ACC112 (cell line): Measurements from ENCODE around the gene TRIM65.

Experiments used
- H2AFZ ChIP-seq: fragments of 200-600 bp; sonication (generic); one replicate; pipeline ENCODE4 v1.6.0; 2017; ENCODE audit warnings: antibody characterized with exemption, low read length; ENCODE audit not compliant: unreplicated experiment
- H3K27ac ChIP-seq: fragments of 200-600 bp; sonication (generic); 2 replicates; pipeline ENCODE4 v1.5.1; 2014; ENCODE audit warnings: low read depth, mild to moderate bottlenecking, antibody characterized with exemption, low read length, moderate library complexity
- H3K27me3 ChIP-seq: fragments of 200-600 bp; sonication (generic); 2 replicates; pipeline ENCODE4 v1.6.1; 2014; ENCODE audit warnings: mild to moderate bottlenecking, antibody characterized with exemption, low read length, moderate library complexity, mixed read lengths; ENCODE audit not compliant: insufficient read depth
- H3K36me3 ChIP-seq: fragments of 200-600 bp; sonication (generic); 2 replicates; pipeline ENCODE4 v1.6.1; 2016; ENCODE audit warnings: mild to moderate bottlenecking, antibody characterized with exemption, low read length, moderate library complexity, mixed read lengths; ENCODE audit not compliant: insufficient read depth
- H3K4me1 ChIP-seq: fragments of 200-600 bp; sonication (generic); one replicate; pipeline ENCODE4 v1.6.1; 2016; ENCODE audit warnings: low read length, mixed read lengths; ENCODE audit not compliant: insufficient read depth, unreplicated experiment, control insufficient read depth
- H3K4me3 ChIP-seq: fragments of 200-600 bp; sonication (generic); 2 replicates; pipeline ENCODE4 v1.5.1; 2014; ENCODE audit warnings: mild to moderate bottlenecking, low read depth, low read length
- H3K79me2 ChIP-seq: fragments of 200-600 bp; sonication (generic); one replicate; pipeline ENCODE4 v1.6.0; 2016; ENCODE audit warnings: low read length; ENCODE audit not compliant: control insufficient read depth, unreplicated experiment, insufficient read depth

The TRIM65 gene

GRCh38 chr17:75927286-75927922, 30.7 kb upstream of the TRIM65 start:
- no peaks in the 10 kb centered on the region for H3K4me1 ChIP-seq
- no peaks in the 10 kb centered on the region for H3K36me3 ChIP-seq
- no peak overlapping the region for H2AFZ ChIP-seq
- H3K79me2 ChIP-seq: no peaks in the 10 kb centered on the region
- no peak overlapping the region for H3K4me3 ChIP-seq
- H3K27ac ChIP-seq: no peak overlapping the region
- H3K27me3 ChIP-seq: no peaks in the 10 kb centered on the region

GRCh38 chr17:75926456-75926855, 29.7 kb upstream of the TRIM65 start:
- Histone ChIP-seq H3K27me3 (no peaks in the 10 kb centered on the region), H3K4me1 (no peaks in the 10 kb centered on the region), H2AFZ (no peak overlapping the region), H3K27ac (no peak overlapping the region), H3K79me2 (no peaks in the 10 kb centered on the region), H3K4me3 (no peak overlapping the region), H3K36me3 (no peaks in the 10 kb centered on the region)

- Histone ChIP-seq H2AFZ (no peak overlapping the region), H3K4me1 (no peaks in the 10 kb centered on the region), H3K27me3 (no peaks in the 10 kb centered on the region), H3K79me2 (no peaks in the 10 kb centered on the region), H3K4me3 (no peak overlapping the region), H3K27ac (no peak overlapping the region), H3K36me3 (no peaks in the 10 kb centered on the region)
Measured at GRCh38 chr17:75925912-75926311, 29.2 kb upstream of the TRIM65 start.

- H3K4me1 ChIP-seq: no peaks in the 10 kb centered on the region
- H3K36me3 ChIP-seq: no peaks in the 10 kb centered on the region
- no peaks in the 10 kb centered on the region for H3K79me2 ChIP-seq
- no peaks in the 10 kb centered on the region for H3K27me3 ChIP-seq
- no peak overlapping the region for H3K4me3 ChIP-seq
- no peak overlapping the region for H2AFZ ChIP-seq
- H3K27ac ChIP-seq: no peak overlapping the region
Measured at GRCh38 chr17:75925103-75925502, 28.4 kb upstream of the TRIM65 start.

- Histone ChIP-seq H3K27me3 (no peaks in the 10 kb centered on the region), H3K4me3 (no peak overlapping the region), H3K36me3 (no peaks in the 10 kb centered on the region), H3K27ac (no peak overlapping the region), H2AFZ (no peak overlapping the region), H3K79me2 (no peaks in the 10 kb centered on the region), H3K4me1 (no peaks in the 10 kb centered on the region)
Measured at GRCh38 chr17:75922963-75923874, 26.5 kb upstream of the TRIM65 start.

- Histone ChIP-seq H2AFZ (no peak overlapping the region), H3K36me3 (no peaks in the 10 kb centered on the region), H3K4me3 (no peak overlapping the region), H3K79me2 (no peaks in the 10 kb centered on the region), H3K27me3 (no peaks in the 10 kb centered on the region), H3K4me1 (no peaks in the 10 kb centered on the region), H3K27ac (no peak overlapping the region)
Measured at GRCh38 chr17:75922173-75922961, 25.6 kb upstream of the TRIM65 start.

- H3K27ac ChIP-seq: no peak overlapping the region
- H3K36me3 ChIP-seq: no peaks in the 10 kb centered on the region
- no peak overlapping the region for H2AFZ ChIP-seq
- H3K79me2 ChIP-seq: no peaks in the 10 kb centered on the region
- no peaks in the 10 kb centered on the region for H3K4me1 ChIP-seq
- no peaks in the 10 kb centered on the region for H3K27me3 ChIP-seq
- H3K4me3 ChIP-seq: no peak overlapping the region
Measured at GRCh38 chr17:75921596-75921995, 24.8 kb upstream of the TRIM65 start.

GRCh38 chr17:75920045-75920560, 23.4 kb upstream of the TRIM65 start:
- H3K27ac ChIP-seq: no peak overlapping the region
- no peaks in the 10 kb centered on the region for H3K4me1 ChIP-seq

GRCh38 chr17:75919611-75920010, 22.9 kb upstream of the TRIM65 start:
- H3K4me3 ChIP-seq: no peak overlapping the region
- no peak overlapping the region for H3K27ac ChIP-seq
- no peaks in the 10 kb centered on the region for H3K36me3 ChIP-seq
- H3K4me1 ChIP-seq: no peaks in the 10 kb centered on the region
- H3K27me3 ChIP-seq: no peaks in the 10 kb centered on the region
- H3K79me2 ChIP-seq: no peaks in the 10 kb centered on the region
- H2AFZ ChIP-seq: no peak overlapping the region

More at GRCh38 chr17:75920045-75920560, 23.4 kb upstream of the TRIM65 start:
- H3K4me3 ChIP-seq: no peak overlapping the region
- H2AFZ ChIP-seq: no peak overlapping the region
- H3K36me3 ChIP-seq: no peaks in the 10 kb centered on the region
- H3K79me2 ChIP-seq: no peaks in the 10 kb centered on the region
- H3K27me3 ChIP-seq: no peaks in the 10 kb centered on the region

- Histone ChIP-seq H3K79me2 (no peaks in the 10 kb centered on the region), H3K27me3 (no peaks in the 10 kb centered on the region), H3K27ac (no peak overlapping the region), H3K4me3 (no peak overlapping the region), H3K4me1 (no peaks in the 10 kb centered on the region), H2AFZ (no peak overlapping the region), H3K36me3 (no peaks in the 10 kb centered on the region)
Measured at GRCh38 chr17:75917917-75918445, 21.2 kb upstream of the TRIM65 start.
